Liver (tissue), 9 donors: ENCODE data around the gene CTSF. TPM values are rescaled to one million over a fixed set of nuclear protein-coding genes. Genes with fewer than 3 reads are reported as not detected.

Source experiments
- DNase-seq: peaks from one replicate; pipeline ENCODE4 v3.0.0-alpha.2; 2017; ENCODE audit warnings: low spot score
- H3K27ac ChIP-seq, 2 donors: one replicate each; pipeline ENCODE4 v1.7.0; 2013; ENCODE audit warnings: inconsistent platforms in 2 of 2, low read length in 2 of 2, control low read depth in 1 of 2, low read depth in 1 of 2, mild to moderate bottlenecking in 1 of 2
- H3K27me3 ChIP-seq, 4 donors: one replicate each; pipeline versions ENCODE4 v1.6.1 to v1.7.0; 2013; ENCODE audit warnings: low read length in 3 of 4, inconsistent platforms in 1 of 4, mild to moderate bottlenecking in 1 of 4, moderate library complexity in 1 of 4; ENCODE audit not compliant: control insufficient read depth in 4 of 4, insufficient read depth in 4 of 4
- H3K36me3 ChIP-seq, 4 donors: one replicate each; pipeline versions ENCODE4 v1.6.1 to v1.7.0; 2013; ENCODE audit warnings: low read length in 3 of 4, mild to moderate bottlenecking in 3 of 4, low read depth in 1 of 4, moderate library complexity in 1 of 4; ENCODE audit not compliant: control insufficient read depth in 4 of 4, insufficient read depth in 3 of 4
- H3K4me1 ChIP-seq, 4 donors: one replicate each; pipeline versions ENCODE4 v1.6.1 to v1.7.0; 2013; ENCODE audit warnings: low read length in 3 of 4, mild to moderate bottlenecking in 3 of 4, moderate library complexity in 1 of 4; ENCODE audit not compliant: control insufficient read depth in 4 of 4, insufficient read depth in 4 of 4
- H3K4me3 ChIP-seq, 3 donors: one replicate each; pipeline versions ENCODE4 v1.6.1 to v1.7.0; 2013; ENCODE audit warnings: low read length in 3 of 3, control low read depth in 1 of 3, low read depth in 1 of 3, mild to moderate bottlenecking in 1 of 3
- H3K9ac ChIP-seq, 2 donors: one replicate each; pipeline ENCODE4 v1.7.0; 2013; ENCODE audit warnings: low read length in 2 of 2, mild to moderate bottlenecking in 2 of 2, moderate library complexity in 2 of 2, control low read depth in 1 of 2, low read depth in 1 of 2
- H3K9me3 ChIP-seq, 4 donors: one replicate each; pipeline versions ENCODE4 v1.6.1 to v1.7.0; 2013; ENCODE audit warnings: low read length in 3 of 4; ENCODE audit not compliant: control insufficient read depth in 4 of 4
- EGR1 ChIP-seq, 2 donors: IDR thresholded peaks; 2 replicates each; pipeline ENCODE4 v1.6.1; 2016 to 2018; ENCODE audit warnings: antibody characterized with exemption in 2 of 2, low read depth in 2 of 2
- FOXA1 ChIP-seq: IDR thresholded peaks from 2 replicates; pipeline ENCODE4 v1.6.1; 2016; ENCODE audit warnings: antibody characterized with exemption
- FOXA2 ChIP-seq: IDR thresholded peaks from 2 replicates; pipeline ENCODE4 v1.6.1; 2016; ENCODE audit warnings: antibody characterized with exemption
- GABPA ChIP-seq, 2 donors: IDR thresholded peaks in 1 of 2; conservative IDR thresholded peaks in 1 of 2; 2 replicates each; pipeline ENCODE4 v1.6.1; 2016; ENCODE audit warnings: antibody characterized with exemption in 2 of 2, mild to moderate bottlenecking in 1 of 2, moderate library complexity in 1 of 2
- HNF4A ChIP-seq, 2 donors: conservative IDR thresholded peaks; 2 replicates each; pipeline ENCODE4 v1.6.1; 2016; ENCODE audit warnings: antibody characterized with exemption in 2 of 2, mild to moderate bottlenecking in 2 of 2
- HNF4G ChIP-seq: IDR thresholded peaks from 2 replicates; pipeline ENCODE4 v1.6.1; 2016; ENCODE audit warnings: antibody characterized with exemption
- JUND ChIP-seq, 2 donors: IDR thresholded peaks; 2 replicates each; pipeline ENCODE4 v1.6.1; 2016; ENCODE audit warnings: antibody characterized with exemption in 2 of 2
- NR2F2 ChIP-seq: IDR thresholded peaks from 2 replicates; pipeline ENCODE4 v1.6.1; 2016; ENCODE audit warnings: antibody characterized with exemption
- RAD21 ChIP-seq, 2 donors: IDR thresholded peaks; 2 replicates each; pipeline ENCODE4 v1.6.1; 2016; ENCODE audit warnings: antibody characterized with exemption in 2 of 2, mild to moderate bottlenecking in 2 of 2
- RXRA ChIP-seq, 2 donors: IDR thresholded peaks; 2 replicates each; pipeline ENCODE4 v1.6.1; 2017 to 2018; ENCODE audit warnings: antibody characterized with exemption in 2 of 2, mild to moderate bottlenecking in 1 of 2
- SP1 ChIP-seq: IDR thresholded peaks from 2 replicates; pipeline ENCODE4 v1.6.1; 2018; ENCODE audit warnings: antibody characterized with exemption, mild to moderate bottlenecking
- TAF1 ChIP-seq: conservative IDR thresholded peaks from 2 replicates; pipeline ENCODE4 v1.6.1; 2016; ENCODE audit warnings: antibody characterized with exemption, mild to moderate bottlenecking
- YY1 ChIP-seq: IDR thresholded peaks from 2 replicates; pipeline ENCODE4 v1.6.1; 2016; ENCODE audit warnings: antibody characterized with exemption, mild to moderate bottlenecking
- WGBS: extraction: QIAGEN DNeasy Blood & Tissue Kit; methylation state at CpG from one replicate; pipeline ENCODE4 v1.1.7; 2013; 5-methylcytosine and 5-hydroxymethylcytosine counted together
- polyA plus RNA-seq, 2 donors: library from polyadenylated mRNA; stranded (reverse) in 1 of 2; unstranded in 1 of 2; fragments of 200-250 nt in 1 of 2; fragments of >200 nt in 1 of 2; fragmentation: Nextera tagmentation in 1 of 2; extraction: Ambion mirVana in 1 of 2; gene quantifications; one replicate each; pipeline versions ENCODE4 v1.2.1 to v1.2.3, GENCODE V29; 2013 to 2015
- total RNA-seq, 2 donors: library from RNA; depleted of rRNA; stranded (reverse); fragments of >200 nt; gene quantifications; one replicate each; pipeline ENCODE4 v1.2.3, GENCODE V29; 2014
- TF ChIP-seq, protein P1 (sequence below): fragments of 150-350 bp; IDR thresholded peaks from 2 replicates; pipeline ENCODE4 v1.5.1; 2017; ENCODE audit warnings: improper control_type of control experiment, low read depth, low read length; ENCODE audit not compliant: missing input control
- TF ChIP-seq, protein P2 (sequence below): IDR thresholded peaks from 2 replicates; pipeline ENCODE4 v1.6.1; 2016; ENCODE audit warnings: antibody characterized with exemption, mild to moderate bottlenecking
- TF ChIP-seq, protein P3 (sequence below): IDR thresholded peaks from 2 replicates; pipeline ENCODE4 v1.6.1; 2016; ENCODE audit warnings: antibody characterized with exemption
- TF ChIP-seq, protein P4 (sequence below): IDR thresholded peaks from 2 replicates; pipeline ENCODE4 v1.6.1; 2016; ENCODE audit warnings: antibody characterized with exemption
- TF ChIP-seq, protein P5 (sequence below): IDR thresholded peaks from 2 replicates; pipeline ENCODE4 v1.6.1; 2016; ENCODE audit warnings: antibody characterized with exemption
- donor health status: healthy.
- donor health status: healthy.
- donor health status: healthy.
- donor health status: healthy.
- donor health status: healthy.

The CTSF gene
- total and polyA plus RNA-seq, 4 donors: 8.5 to 31.9 (median 24.0) TPM

DNA sequence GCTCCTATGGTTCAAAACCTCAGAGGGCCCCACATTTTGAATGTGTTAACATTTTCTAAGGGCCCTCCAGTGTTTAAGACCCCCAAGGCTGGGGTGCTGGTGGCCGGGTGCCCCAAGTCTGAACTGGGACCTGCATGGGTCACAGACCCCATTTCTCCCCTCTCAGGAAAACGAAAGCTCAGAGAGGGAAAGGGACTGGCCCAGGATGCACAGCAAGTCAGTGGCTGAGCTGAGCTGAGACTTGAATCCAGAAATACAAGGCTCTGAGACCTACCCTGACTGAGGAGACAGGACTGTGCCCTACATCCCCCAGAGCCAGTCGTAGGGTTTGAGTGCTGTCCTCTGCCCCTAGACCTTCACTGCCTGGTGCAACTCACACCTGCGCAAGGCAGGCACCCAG, 17.5 kb downstream of the CTSF start:
- no peaks in the 10 kb centered on the region for H3K27me3 ChIP-seq
- TF ChIP-seq, protein P1, sequence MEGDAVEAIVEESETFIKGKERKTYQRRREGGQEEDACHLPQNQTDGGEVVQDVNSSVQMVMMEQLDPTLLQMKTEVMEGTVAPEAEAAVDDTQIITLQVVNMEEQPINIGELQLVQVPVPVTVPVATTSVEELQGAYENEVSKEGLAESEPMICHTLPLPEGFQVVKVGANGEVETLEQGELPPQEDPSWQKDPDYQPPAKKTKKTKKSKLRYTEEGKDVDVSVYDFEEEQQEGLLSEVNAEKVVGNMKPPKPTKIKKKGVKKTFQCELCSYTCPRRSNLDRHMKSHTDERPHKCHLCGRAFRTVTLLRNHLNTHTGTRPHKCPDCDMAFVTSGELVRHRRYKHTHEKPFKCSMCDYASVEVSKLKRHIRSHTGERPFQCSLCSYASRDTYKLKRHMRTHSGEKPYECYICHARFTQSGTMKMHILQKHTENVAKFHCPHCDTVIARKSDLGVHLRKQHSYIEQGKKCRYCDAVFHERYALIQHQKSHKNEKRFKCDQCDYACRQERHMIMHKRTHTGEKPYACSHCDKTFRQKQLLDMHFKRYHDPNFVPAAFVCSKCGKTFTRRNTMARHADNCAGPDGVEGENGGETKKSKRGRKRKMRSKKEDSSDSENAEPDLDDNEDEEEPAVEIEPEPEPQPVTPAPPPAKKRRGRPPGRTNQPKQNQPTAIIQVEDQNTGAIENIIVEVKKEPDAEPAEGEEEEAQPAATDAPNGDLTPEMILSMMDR: no peak
- TF ChIP-seq NR2F2 (no peak), YY1 (no peak), JUND (IDR thresholded peaks at IDR 0.05) (no peak), EGR1 (IDR thresholded peaks at IDR 0.05; ENCODE audit: low read depth in 2 of 2) (no peak), FOXA1 (no peak), HNF4A (conservative IDR thresholded peaks at IDR 0.05) (no peak)
- TF ChIP-seq, protein P2, sequence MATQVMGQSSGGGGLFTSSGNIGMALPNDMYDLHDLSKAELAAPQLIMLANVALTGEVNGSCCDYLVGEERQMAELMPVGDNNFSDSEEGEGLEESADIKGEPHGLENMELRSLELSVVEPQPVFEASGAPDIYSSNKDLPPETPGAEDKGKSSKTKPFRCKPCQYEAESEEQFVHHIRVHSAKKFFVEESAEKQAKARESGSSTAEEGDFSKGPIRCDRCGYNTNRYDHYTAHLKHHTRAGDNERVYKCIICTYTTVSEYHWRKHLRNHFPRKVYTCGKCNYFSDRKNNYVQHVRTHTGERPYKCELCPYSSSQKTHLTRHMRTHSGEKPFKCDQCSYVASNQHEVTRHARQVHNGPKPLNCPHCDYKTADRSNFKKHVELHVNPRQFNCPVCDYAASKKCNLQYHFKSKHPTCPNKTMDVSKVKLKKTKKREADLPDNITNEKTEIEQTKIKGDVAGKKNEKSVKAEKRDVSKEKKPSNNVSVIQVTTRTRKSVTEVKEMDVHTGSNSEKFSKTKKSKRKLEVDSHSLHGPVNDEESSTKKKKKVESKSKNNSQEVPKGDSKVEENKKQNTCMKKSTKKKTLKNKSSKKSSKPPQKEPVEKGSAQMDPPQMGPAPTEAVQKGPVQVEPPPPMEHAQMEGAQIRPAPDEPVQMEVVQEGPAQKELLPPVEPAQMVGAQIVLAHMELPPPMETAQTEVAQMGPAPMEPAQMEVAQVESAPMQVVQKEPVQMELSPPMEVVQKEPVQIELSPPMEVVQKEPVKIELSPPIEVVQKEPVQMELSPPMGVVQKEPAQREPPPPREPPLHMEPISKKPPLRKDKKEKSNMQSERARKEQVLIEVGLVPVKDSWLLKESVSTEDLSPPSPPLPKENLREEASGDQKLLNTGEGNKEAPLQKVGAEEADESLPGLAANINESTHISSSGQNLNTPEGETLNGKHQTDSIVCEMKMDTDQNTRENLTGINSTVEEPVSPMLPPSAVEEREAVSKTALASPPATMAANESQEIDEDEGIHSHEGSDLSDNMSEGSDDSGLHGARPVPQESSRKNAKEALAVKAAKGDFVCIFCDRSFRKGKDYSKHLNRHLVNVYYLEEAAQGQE: no peak
- TF ChIP-seq, protein P3, sequence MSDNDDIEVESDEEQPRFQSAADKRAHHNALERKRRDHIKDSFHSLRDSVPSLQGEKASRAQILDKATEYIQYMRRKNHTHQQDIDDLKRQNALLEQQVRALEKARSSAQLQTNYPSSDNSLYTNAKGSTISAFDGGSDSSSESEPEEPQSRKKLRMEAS: no peak
- TF ChIP-seq, protein P4, sequence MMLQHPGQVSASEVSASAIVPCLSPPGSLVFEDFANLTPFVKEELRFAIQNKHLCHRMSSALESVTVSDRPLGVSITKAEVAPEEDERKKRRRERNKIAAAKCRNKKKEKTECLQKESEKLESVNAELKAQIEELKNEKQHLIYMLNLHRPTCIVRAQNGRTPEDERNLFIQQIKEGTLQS: no peak
- H3K4me3 ChIP-seq: no peak overlapping the region
- DNase-seq: no peak
- 86% methylated on average over 4 of the region's 4 CpGs for WGBS
- no peak overlapping the region for H3K27ac ChIP-seq
- no peaks in the 10 kb centered on the region for H3K36me3 ChIP-seq
- H3K4me1 ChIP-seq: peaks cover 0 to 5% (median 3%) of the 10 kb centered on the region in 4 donors
- no peak overlapping the region for H3K9ac ChIP-seq
- no peaks in the 10 kb centered on the region for H3K9me3 ChIP-seq

DNA sequence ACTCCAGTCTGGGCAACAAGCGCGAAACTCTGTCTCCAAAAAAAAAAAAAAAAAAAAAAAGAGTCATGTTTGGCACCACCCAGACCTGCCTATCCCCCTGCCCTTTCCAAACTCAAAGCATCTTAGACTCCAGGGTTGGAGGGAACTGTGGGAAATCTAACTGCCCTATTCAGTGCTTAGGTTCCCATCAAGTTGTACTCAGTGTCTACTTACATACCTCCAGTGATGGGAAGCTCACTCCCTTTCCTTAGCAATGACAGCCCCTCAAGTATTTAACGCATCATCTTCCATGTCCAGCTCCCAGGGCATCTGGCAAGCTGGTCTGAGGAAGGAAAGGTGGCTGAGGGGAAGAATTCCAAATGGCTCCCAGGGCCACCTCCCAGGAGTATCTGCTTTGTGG, 18.7 kb downstream of the CTSF start:
- no peak overlapping the region for H3K9ac ChIP-seq
- 97% methylated on average over 3 of the region's 3 CpGs for WGBS
- no peak for TF ChIP-seq SP1
- no peak for TF ChIP-seq RAD21 (IDR thresholded peaks at IDR 0.05)
- TF ChIP-seq, protein P3: no peak
- TF ChIP-seq GABPA (IDR thresholded peaks at IDR 0.05 in 1 of 2, conservative IDR thresholded peaks at IDR 0.05 in 1 of 2): no peak
- no peak for TF ChIP-seq JUND (IDR thresholded peaks at IDR 0.05)
- no peak for TF ChIP-seq HNF4A (conservative IDR thresholded peaks at IDR 0.05)
- TF ChIP-seq, protein P5, sequence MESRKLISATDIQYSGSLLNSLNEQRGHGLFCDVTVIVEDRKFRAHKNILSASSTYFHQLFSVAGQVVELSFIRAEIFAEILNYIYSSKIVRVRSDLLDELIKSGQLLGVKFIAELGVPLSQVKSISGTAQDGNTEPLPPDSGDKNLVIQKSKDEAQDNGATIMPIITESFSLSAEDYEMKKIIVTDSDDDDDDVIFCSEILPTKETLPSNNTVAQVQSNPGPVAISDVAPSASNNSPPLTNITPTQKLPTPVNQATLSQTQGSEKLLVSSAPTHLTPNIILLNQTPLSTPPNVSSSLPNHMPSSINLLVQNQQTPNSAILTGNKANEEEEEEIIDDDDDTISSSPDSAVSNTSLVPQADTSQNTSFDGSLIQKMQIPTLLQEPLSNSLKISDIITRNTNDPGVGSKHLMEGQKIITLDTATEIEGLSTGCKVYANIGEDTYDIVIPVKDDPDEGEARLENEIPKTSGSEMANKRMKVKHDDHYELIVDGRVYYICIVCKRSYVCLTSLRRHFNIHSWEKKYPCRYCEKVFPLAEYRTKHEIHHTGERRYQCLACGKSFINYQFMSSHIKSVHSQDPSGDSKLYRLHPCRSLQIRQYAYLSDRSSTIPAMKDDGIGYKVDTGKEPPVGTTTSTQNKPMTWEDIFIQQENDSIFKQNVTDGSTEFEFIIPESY: no peak
- TF ChIP-seq, protein P1: no peak
- TF ChIP-seq, protein P2: no peak
- no peak for TF ChIP-seq NR2F2
- no peak for TF ChIP-seq YY1
- no peak for TF ChIP-seq FOXA2
- TF ChIP-seq RXRA (IDR thresholded peaks at IDR 0.05): no peak
- TF ChIP-seq HNF4G: no peak
- no peak for TF ChIP-seq FOXA1
- TF ChIP-seq TAF1: no peak
- no peak for TF ChIP-seq EGR1 (IDR thresholded peaks at IDR 0.05; ENCODE audit: low read depth in 2 of 2)

More for the DNA sequence above, 18.7 kb downstream of the CTSF start:
- H3K36me3 ChIP-seq: no peaks in the 10 kb centered on the region
- DNase-seq: no peak
- H3K27me3 ChIP-seq: no peaks in the 10 kb centered on the region
- no peak overlapping the region for H3K27ac ChIP-seq
- no peak overlapping the region for H3K4me3 ChIP-seq
- no peaks in the 10 kb centered on the region for H3K9me3 ChIP-seq
- peaks cover 4 to 8% (median 6%) of the 10 kb centered on the region in 4 donors for H3K4me1 ChIP-seq
